ENCODE data around the gene HYAL3. TPM values are rescaled to one million over a fixed set of nuclear protein-coding genes. Genes with fewer than 3 reads are reported as not detected.

HYAL3 gene
- polyA plus RNA-seq, 3 donors: 3.4 to 5.8 (median 4.9) TPM

DNA sequence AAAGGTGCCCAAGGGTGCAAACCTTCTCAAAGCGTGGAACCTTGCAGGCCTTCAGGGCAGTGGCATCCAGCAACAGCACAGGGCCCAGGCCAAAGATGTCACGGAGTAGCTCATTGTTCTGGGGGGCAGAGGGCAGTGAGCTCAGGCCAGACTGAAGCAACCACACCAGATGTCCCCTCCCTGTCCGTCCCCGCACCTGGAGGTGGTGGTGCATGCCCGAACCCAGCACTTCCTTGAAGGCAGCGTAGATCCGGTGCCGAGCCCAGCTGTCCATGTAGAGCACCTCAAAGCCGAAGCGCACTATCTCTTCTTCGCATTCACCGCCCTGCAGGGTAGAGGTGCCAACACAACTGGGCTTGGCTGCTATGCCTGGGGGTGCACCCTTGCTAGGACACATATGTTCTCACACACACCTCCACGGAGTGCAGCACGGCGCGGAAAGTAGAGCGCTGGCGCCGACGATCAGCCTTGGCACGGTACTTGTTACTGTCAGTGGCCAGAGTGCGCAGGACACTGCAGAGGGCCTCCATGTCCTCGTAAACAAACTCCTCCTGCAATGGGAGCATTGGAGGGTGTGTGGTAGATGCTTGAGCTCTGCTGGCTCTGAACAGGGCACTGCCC, 10.7 kb downstream of the HYAL3 start:
- 99% methylated on average over 21 of the region's 23 CpGs for WGBS (ENCODE audit: insufficient coverage)
- H3K27me3 ChIP-seq (ENCODE audit: control insufficient read depth in 2 of 2, insufficient read depth in 2 of 2, low read length in 2 of 2): no peaks in the 10 kb centered on the region
- no peak overlapping the region for H2AFZ ChIP-seq (ENCODE audit: insufficient read depth, low read depth, low read length, poor library complexity, severe bottlenecking)
- H4K20me1 ChIP-seq (ENCODE audit: insufficient read depth, low read length): no peaks in the 10 kb centered on the region
- H3K4me3 Mint-ChIP-seq: no peak overlapping the region
- peaks cover 18% of the 10 kb centered on the region for H3K79me2 ChIP-seq (ENCODE audit: insufficient read depth, low read length)
- H3K27ac Mint-ChIP-seq: peak overlapping the region in 1 of 7 donors; percentile 69
- H3K36me3 Mint-ChIP-seq: peaks cover 23 to 34% of the 10 kb centered on the region in 2 donors
- H3K27me3 Mint-ChIP-seq (ENCODE audit: low read depth in 3 of 3): peaks cover 0 to 2% (median 1%) of the 10 kb centered on the region in 3 donors
- peaks cover 34 to 41% of the 10 kb centered on the region in 2 donors for H3K36me3 ChIP-seq (replicated peaks in 1 of 2; ENCODE audit: control insufficient read depth in 1 of 2, insufficient read depth in 2 of 2, low read length in 2 of 2)
- intact Hi-C loops (cut with micrococcal nuclease): no loop called here
- no peak overlapping the region for H3K4me3 ChIP-seq (replicated peaks in 1 of 3; ENCODE audit: low read depth in 2 of 3, low read length in 3 of 3)
- TF ChIP-seq CTCF (IDR thresholded peaks at IDR 0.05): no peak
- peaks cover 16 to 22% of the 10 kb centered on the region in 2 donors for H3K4me1 ChIP-seq (ENCODE audit: control insufficient read depth in 1 of 2, insufficient read depth in 2 of 2, low read length in 2 of 2)
- H3K9me3 Mint-ChIP-seq: no peaks in the 10 kb centered on the region
- H3K4me1 Mint-ChIP-seq: peaks cover 14% of the 10 kb centered on the region
- no peaks in the 10 kb centered on the region for H3K9me3 ChIP-seq (replicated peaks in 1 of 2; ENCODE audit: control insufficient read depth in 1 of 2, insufficient read depth in 1 of 2, low read length in 2 of 2)
- peak in 1 of 3 donors; percentile 4 for DNase-seq
- H3K27ac ChIP-seq (ENCODE audit: low read depth in 1 of 2, low read length in 2 of 2): no peak overlapping the region
- H3K9ac ChIP-seq (ENCODE audit: insufficient read depth, low read length, poor library complexity, severe bottlenecking): no peak overlapping the region
- H3K4me2 ChIP-seq (replicated peaks; ENCODE audit: extremely low read depth, low read length, poor library complexity, severe bottlenecking): no peak overlapping the region

DNA sequence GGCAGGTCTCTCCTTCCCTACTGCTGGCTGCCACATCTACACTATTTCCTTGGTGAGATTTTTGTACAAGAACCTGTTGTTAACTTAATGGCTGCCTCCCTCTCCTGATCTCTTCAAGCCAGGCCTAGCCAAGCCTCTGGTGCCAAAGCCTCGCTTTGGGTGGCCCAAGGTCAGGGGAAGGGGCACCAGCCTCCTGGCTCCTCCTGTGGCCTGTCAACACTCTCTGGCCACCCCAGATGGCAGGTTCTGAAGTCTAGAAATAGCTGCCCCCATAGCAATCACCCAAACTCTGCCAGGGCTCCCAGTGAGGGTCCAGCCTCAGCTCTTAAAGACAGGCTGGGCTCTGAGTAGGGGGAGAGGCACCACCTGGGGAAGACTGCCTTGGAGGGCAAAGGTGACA, 11.9 kb downstream of the HYAL3 start:
- H3K27ac ChIP-seq (ENCODE audit: low read depth in 1 of 2, low read length in 2 of 2): no peak overlapping the region
- peak overlapping the region in 1 of 7 donors; percentile 59 for H3K27ac Mint-ChIP-seq
- no peak overlapping the region for H3K4me3 Mint-ChIP-seq

More for the DNA sequence above, 11.9 kb downstream of the HYAL3 start:
- no peak overlapping the region for H3K4me3 ChIP-seq (replicated peaks in 1 of 3; ENCODE audit: low read depth in 2 of 3, low read length in 3 of 3)
- peaks cover 18% of the 10 kb centered on the region for H3K79me2 ChIP-seq (ENCODE audit: insufficient read depth, low read length)
- no peak overlapping the region for H3K9ac ChIP-seq (ENCODE audit: insufficient read depth, low read length, poor library complexity, severe bottlenecking)
- peaks cover 7% of the 10 kb centered on the region for H3K4me1 Mint-ChIP-seq
- no peak overlapping the region for H2AFZ ChIP-seq (ENCODE audit: insufficient read depth, low read depth, low read length, poor library complexity, severe bottlenecking)
- H3K4me1 ChIP-seq (ENCODE audit: control insufficient read depth in 1 of 2, insufficient read depth in 2 of 2, low read length in 2 of 2): peaks cover 9 to 13% of the 10 kb centered on the region in 2 donors
- intact Hi-C loops (cut with micrococcal nuclease): no loop called here
- peaks cover 4% of the 10 kb centered on the region in 3 donors for H3K27me3 Mint-ChIP-seq (ENCODE audit: low read depth in 3 of 3)
- peaks cover 23 to 34% of the 10 kb centered on the region in 2 donors for H3K36me3 Mint-ChIP-seq
- H3K9me3 Mint-ChIP-seq: peaks cover 0 to 2% (median 0%) of the 10 kb centered on the region in 7 donors
- H4K20me1 ChIP-seq (ENCODE audit: insufficient read depth, low read length): no peaks in the 10 kb centered on the region
- H3K36me3 ChIP-seq (replicated peaks in 1 of 2; ENCODE audit: control insufficient read depth in 1 of 2, insufficient read depth in 2 of 2, low read length in 2 of 2): peaks cover 34 to 41% of the 10 kb centered on the region in 2 donors
- H3K27me3 ChIP-seq (ENCODE audit: control insufficient read depth in 2 of 2, insufficient read depth in 2 of 2, low read length in 2 of 2): no peaks in the 10 kb centered on the region
- TF ChIP-seq CTCF (IDR thresholded peaks at IDR 0.05): no peak
- 100% methylated on average over 1 of the region's 1 CpG for WGBS (ENCODE audit: insufficient coverage)
- H3K4me2 ChIP-seq (replicated peaks; ENCODE audit: extremely low read depth, low read length, poor library complexity, severe bottlenecking): no peak overlapping the region
- no peak for DNase-seq
- no peaks in the 10 kb centered on the region for H3K9me3 ChIP-seq (replicated peaks in 1 of 2; ENCODE audit: control insufficient read depth in 1 of 2, insufficient read depth in 1 of 2, low read length in 2 of 2)

Data from CD14-positive monocyte (primary cell).